Common myeloid progenitor, CD34-positive (primary cell): ENCODE data around the gene KLHL6.
"Not testable (repeated sequence)": the region's sequence is repeated elsewhere in the genome, so short reads cannot be mapped to it uniquely, and the experiment has no call there.

Experiments used
- CTCF ChIA-PET: fragments of 350-600 bp; sonication (Branson Sonifier 250); formaldehyde crosslinking; loops from one replicate; lab custom pipeline; 2021; ENCODE audit warnings: antibody characterized with exemption; lab: Charles Lee
- POLR2A ChIA-PET: fragments of 350-600 bp; sonication (Branson Sonifier 250); formaldehyde crosslinking; loops from one replicate; lab custom pipeline; 2021; ENCODE audit warnings: antibody characterized with exemption; lab: Charles Lee
- DNase-seq, 3 donors: peaks; one replicate each; pipeline versions ENCODE4 v3.0.0 to v3.0.0-alpha.2; 2013
- H3K27ac ChIP-seq, 2 experiments: 1 replicate in 1 of 2; 2 replicates in 1 of 2; pipeline ENCODE4 v1.7.0; 2013; ENCODE audit warnings: inconsistent platforms in 2 of 2, low read length in 2 of 2, mild to moderate bottlenecking in 2 of 2, low read depth in 1 of 2, moderate library complexity in 1 of 2; ENCODE audit not compliant: severe bottlenecking in 2 of 2, insufficient read depth in 1 of 2, poor library complexity in 1 of 2
- H3K27me3 ChIP-seq, 5 experiments: replicated peaks in 2 of 5; 1 replicate in 3 of 5; 2 replicates in 2 of 5; pipeline versions ENCODE4 v1.6.1 to v1.7.0; 2013; ENCODE audit warnings: low read length in 4 of 5, mild to moderate bottlenecking in 2 of 5, moderate library complexity in 2 of 5, inconsistent platforms in 1 of 5; ENCODE audit not compliant: insufficient read depth in 5 of 5, control insufficient read depth in 4 of 5
- H3K36me3 ChIP-seq, 4 experiments: 1 replicate in 2 of 4; 2 replicates in 2 of 4; pipeline versions ENCODE4 v1.6.1 to v1.7.0; 2013; ENCODE audit warnings: low read length in 3 of 4, control low read depth in 1 of 4, mild to moderate bottlenecking in 1 of 4; ENCODE audit not compliant: control insufficient read depth in 4 of 4, insufficient read depth in 4 of 4
- H3K4me1 ChIP-seq, 4 experiments: 1 replicate in 3 of 4; 2 replicates in 1 of 4; pipeline versions ENCODE4 v1.6.1 to v1.7.1; 2013; ENCODE audit warnings: low read length in 3 of 4, mild to moderate bottlenecking in 3 of 4, control low read depth in 1 of 4, inconsistent platforms in 1 of 4, moderate library complexity in 1 of 4; ENCODE audit not compliant: control insufficient read depth in 4 of 4, insufficient read depth in 4 of 4; ENCODE audit errors: control extremely low read depth in 1 of 4
- H3K4me3 ChIP-seq, 7 experiments: 1 replicate in 4 of 7; 2 replicates in 3 of 7; pipeline versions ENCODE4 v1.5.1 to v1.7.0; 2013; ENCODE audit warnings: mild to moderate bottlenecking in 7 of 7, low read length in 6 of 7, moderate library complexity in 6 of 7, inconsistent platforms in 2 of 7, low read depth in 2 of 7, control low read depth in 1 of 7; ENCODE audit not compliant: insufficient read depth in 4 of 7, control insufficient read depth in 1 of 7; ENCODE audit errors: extremely low read depth in 1 of 7
- H3K9me3 ChIP-seq, 5 experiments: 1 replicate in 4 of 5; 2 replicates in 1 of 5; pipeline versions ENCODE4 v1.6.1 to v1.7.1; 2013; ENCODE audit warnings: low read length in 4 of 5, mild to moderate bottlenecking in 2 of 5, inconsistent platforms in 1 of 5, low read depth in 1 of 5, moderate library complexity in 1 of 5; ENCODE audit not compliant: control insufficient read depth in 4 of 5, insufficient read depth in 2 of 5; ENCODE audit errors: control extremely low read depth in 1 of 5
- WGBS: methylation state at CpG from one replicate; pipeline ENCODE4 v1.1.5; 2013; ENCODE audit not compliant: insufficient coverage; 5-methylcytosine and 5-hydroxymethylcytosine counted together

The KLHL6 gene

GRCh38 chr3:183440521-183440920, 115.0 kb downstream of the KLHL6 start:
- not testable (repeated sequence) for H3K27me3 ChIP-seq, H3K4me1 ChIP-seq, H3K4me3 ChIP-seq, H3K27ac ChIP-seq, H3K36me3 ChIP-seq
- H3K9me3 ChIP-seq: peaks cover 0 to 14% (median 7%) of the 10 kb centered on the region in 5 experiments
- ChIA-PET CTCF (interaction anchor here (1.1 to 2.2 kb wide), 3 partner anchors 12 to 24 kb away, joined by 4 to 8 read pairs (median 5); partner anchors contain the start of gene MCF2L2), POLR2A (interaction anchor here (0.7 to 1.1 kb wide), 2 partner anchors 10 to 146 kb away, joined by 4 to 12 read pairs; no protein-coding TSS in a partner anchor)
- WGBS: no CpG with 5 or more reads among the region's 3 CpGs
- DNase-seq: peak in 2 of 3 donors; percentile 48 to 61

DNA sequence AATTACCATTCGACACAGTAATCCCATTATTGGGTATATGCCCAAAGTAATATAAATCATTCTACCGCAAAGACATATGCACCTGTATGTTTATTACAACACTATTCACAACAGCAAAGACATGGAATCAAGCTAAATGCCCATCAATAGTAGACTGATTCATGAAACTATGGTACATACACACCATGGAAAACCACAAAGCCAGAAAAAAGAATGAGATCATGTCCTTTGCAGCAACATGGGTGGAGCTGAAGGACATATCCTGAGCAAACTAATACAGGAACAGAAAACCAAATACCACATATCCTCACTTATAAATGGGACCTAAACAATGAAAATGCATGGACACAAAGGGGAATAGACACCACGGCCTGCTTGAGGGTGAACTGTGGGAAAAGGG, 116.0 kb downstream of the KLHL6 start:
- Histone ChIP-seq H3K4me1 (no peaks in the 10 kb centered on the region), H3K4me3 (no peak overlapping the region), H3K27ac (no peak overlapping the region), H3K9me3 (peaks cover 0 to 14% (median 6%) of the 10 kb centered on the region in 5 experiments), H3K27me3 (no peaks in the 10 kb centered on the region), H3K36me3 (no peaks in the 10 kb centered on the region)
- ChIA-PET POLR2A (interaction anchor here (1.1 kb wide), 1 partner anchor 9 kb away, joined by 4 read pairs; no protein-coding TSS in a partner anchor), CTCF (interaction anchor here (1.1 to 2.2 kb wide), 3 partner anchors 9 to 17 kb away, joined by 3 to 8 read pairs (median 5); partner anchors contain the start of gene MCF2L2)
- no CpG with 5 or more reads among the region's 3 CpGs for WGBS
- no peak for DNase-seq

DNA sequence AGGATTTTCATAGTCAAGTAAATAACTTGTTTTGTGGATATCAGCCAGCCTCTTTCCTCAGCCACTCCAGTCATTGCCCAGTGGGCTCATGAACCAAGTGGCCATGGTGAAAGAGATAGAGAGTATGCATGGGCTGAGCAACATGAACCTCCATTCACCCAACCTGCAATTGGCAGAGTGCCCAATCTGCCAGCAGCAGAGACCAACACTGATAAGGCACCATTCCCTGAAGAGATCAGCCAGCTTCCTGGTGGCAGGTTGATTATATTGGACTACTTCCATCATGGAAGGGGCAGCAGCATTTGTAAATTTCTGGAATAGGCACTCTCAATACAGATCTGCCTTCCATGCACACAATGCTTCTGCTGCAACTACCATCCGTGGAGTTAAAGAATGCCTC, 116.8 kb downstream of the KLHL6 start:
- H3K27me3 ChIP-seq: no peaks in the 10 kb centered on the region
- H3K4me1 ChIP-seq: no peaks in the 10 kb centered on the region
- H3K36me3 ChIP-seq: no peaks in the 10 kb centered on the region
- H3K27ac ChIP-seq: no peak overlapping the region
- no peak overlapping the region for H3K4me3 ChIP-seq
- peaks cover 0 to 11% (median 5%) of the 10 kb centered on the region in 5 experiments for H3K9me3 ChIP-seq
- CTCF ChIA-PET: interaction anchor here (1.5 to 2.2 kb wide), 2 partner anchors 8 to 11 kb away, joined by 3 to 8 read pairs; partner anchors contain the start of gene MCF2L2
- no peak for DNase-seq
- POLR2A ChIA-PET: interaction anchor here (0.6 kb wide), 1 partner anchor 454 kb away, joined by 4 read pairs; no protein-coding TSS in a partner anchor
- 100% methylated on average over 1 of the region's 1 CpG for WGBS

DNA sequence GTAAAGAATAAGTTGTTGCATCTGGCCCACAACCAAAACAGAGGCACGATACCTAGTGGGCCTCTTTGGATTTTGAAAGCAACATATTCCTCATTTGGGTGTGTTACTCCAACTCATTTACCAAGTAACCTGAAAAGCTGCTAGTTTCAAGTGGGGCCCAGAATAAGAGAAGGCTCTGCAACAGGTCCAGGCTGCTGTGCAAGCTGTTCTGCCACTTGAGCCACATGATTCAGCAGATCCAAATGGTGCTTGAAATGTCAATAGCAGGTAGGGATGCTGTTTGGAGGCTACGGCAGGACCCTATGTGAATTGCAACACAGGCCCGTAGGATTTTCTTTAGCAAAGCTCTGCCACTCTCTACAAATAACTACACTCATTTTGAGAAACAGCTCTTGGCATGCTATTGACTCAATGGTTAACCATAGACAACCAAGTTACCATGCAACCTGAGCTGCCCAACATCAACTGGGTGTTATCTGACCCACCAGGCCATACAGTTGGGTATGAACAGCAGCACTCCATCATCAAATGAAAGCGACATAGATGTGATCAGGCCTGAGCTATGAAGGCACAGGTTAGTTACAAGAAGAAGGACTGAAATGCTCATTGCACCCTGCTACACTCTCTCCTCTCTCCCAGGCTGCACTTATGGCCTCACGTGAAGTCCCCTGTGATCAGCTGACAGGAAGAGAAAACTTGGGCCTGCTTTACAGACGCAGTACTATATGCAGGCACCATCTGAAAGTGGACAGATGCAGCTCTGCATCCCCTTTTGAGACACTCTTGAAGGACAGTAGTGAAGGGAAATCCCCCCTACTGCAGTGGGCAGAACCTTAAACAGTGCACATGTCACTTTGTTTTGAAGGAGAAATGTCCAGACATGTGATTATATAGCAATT, 117.6 kb downstream of the KLHL6 start:
- ChIA-PET POLR2A (interaction anchor here (0.6 kb wide), 1 partner anchor 66 kb away, joined by 3 read pairs; no protein-coding TSS in a partner anchor), CTCF (interaction anchor here (0.7 to 2.2 kb wide), 2 partner anchors 10 to 254 kb away, joined by 3 to 8 read pairs; partner anchors contain the start of gene MCF2L2)
- DNase-seq: no peak
- peaks cover 0 to 2% (median 0%) of the 10 kb centered on the region in 5 experiments for H3K27me3 ChIP-seq
- H3K27ac ChIP-seq: no peak overlapping the region
- no peaks in the 10 kb centered on the region for H3K36me3 ChIP-seq
- H3K9me3 ChIP-seq: peaks cover 0 to 5% (median 0%) of the 10 kb centered on the region in 5 experiments
- no peaks in the 10 kb centered on the region for H3K4me1 ChIP-seq
- H3K4me3 ChIP-seq: no peak overlapping the region
- WGBS: 100% methylated on average over 2 of the region's 6 CpGs
